ENCODE results near the gene UBL7.

- TF ChIP-seq, protein P1, sequence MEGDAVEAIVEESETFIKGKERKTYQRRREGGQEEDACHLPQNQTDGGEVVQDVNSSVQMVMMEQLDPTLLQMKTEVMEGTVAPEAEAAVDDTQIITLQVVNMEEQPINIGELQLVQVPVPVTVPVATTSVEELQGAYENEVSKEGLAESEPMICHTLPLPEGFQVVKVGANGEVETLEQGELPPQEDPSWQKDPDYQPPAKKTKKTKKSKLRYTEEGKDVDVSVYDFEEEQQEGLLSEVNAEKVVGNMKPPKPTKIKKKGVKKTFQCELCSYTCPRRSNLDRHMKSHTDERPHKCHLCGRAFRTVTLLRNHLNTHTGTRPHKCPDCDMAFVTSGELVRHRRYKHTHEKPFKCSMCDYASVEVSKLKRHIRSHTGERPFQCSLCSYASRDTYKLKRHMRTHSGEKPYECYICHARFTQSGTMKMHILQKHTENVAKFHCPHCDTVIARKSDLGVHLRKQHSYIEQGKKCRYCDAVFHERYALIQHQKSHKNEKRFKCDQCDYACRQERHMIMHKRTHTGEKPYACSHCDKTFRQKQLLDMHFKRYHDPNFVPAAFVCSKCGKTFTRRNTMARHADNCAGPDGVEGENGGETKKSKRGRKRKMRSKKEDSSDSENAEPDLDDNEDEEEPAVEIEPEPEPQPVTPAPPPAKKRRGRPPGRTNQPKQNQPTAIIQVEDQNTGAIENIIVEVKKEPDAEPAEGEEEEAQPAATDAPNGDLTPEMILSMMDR (IDR thresholded peaks at IDR 0.05; ENCODE audit: low read depth, low read length, missing input control) = no peak
- TF ChIP-seq REST (IDR thresholded peaks at IDR 0.05) = no peak
- no peak for TF ChIP-seq TAF1 (conservative IDR thresholded peaks at IDR 0.05)
- no peak for TF ChIP-seq EGR1 (IDR thresholded peaks at IDR 0.05; ENCODE audit: low read depth in 2 of 2)
These were observed 28.5 kb downstream of the UBL7 start for GRCh38 chr15:74432271-74432967.
